Stromal cell of bone marrow (primary cell): ENCODE results near the gene CDK14.
A peak's percentile ranks its signal among the peaks of the same experiment; 100 is the strongest.
"Not testable (repeated sequence)": the region's sequence is repeated elsewhere in the genome, so short reads cannot be mapped to it uniquely, and the experiment has no call there.

Source experiments
- DNase-seq: peaks from one replicate; pipeline ENCODE4 v3.0.0-alpha.2; 2012; ENCODE audit warnings: low read depth

The CDK14 gene

GRCh38 chr7:90756366-90756765, 160.2 kb downstream of the CDK14 start:
- DNase-seq: no peak

- not testable (repeated sequence) for DNase-seq
Measured at GRCh38 chr7:90757565-90757950, 161.4 kb downstream of the CDK14 start.

GRCh38 chr7:90758933-90759562, 162.9 kb downstream of the CDK14 start:
- DNase-seq: no peak

- DNase-seq: no peak
Measured at GRCh38 chr7:90759710-90760109, 163.6 kb downstream of the CDK14 start.

DNA sequence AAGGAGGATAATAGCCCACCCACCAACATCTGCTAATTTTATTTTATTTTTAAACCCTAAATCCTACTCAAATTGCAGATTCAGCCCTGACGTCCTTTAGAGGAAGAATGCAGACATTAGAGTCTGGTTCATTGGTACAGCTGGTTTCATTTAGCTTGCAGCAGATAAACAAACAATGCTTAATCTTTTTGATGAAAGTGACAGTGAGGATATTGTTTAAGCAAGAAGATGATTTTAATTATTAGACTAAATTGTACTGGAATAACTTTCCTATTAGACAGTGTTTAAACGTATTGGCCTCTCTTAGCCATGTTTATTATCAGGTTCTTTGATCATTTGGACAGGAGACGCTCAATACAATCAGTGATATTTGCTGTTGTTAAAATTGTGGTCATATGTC, 164.8 kb downstream of the CDK14 start:
- no peak for DNase-seq

DNA sequence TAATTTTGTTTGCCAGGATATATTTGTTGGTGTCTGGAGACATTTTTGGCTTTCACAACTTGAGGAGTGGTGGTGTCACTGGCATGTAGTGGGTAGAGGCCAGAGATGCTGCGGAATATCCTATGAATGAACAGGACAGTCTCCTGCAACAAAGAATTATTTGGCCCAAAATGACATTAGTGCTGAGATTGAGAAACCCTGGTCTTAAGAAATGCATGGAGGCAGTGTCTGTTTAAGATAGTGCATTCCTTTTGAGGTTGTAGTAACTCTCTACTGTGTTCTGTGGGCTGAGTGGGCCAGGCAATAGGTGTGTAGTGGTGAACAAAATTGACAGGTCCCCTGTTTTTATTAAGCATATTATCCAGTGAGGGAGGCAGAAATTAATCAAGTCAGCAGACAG, 165.5 kb downstream of the CDK14 start:
- DNase-seq: no peak

- no peak for DNase-seq
Measured at GRCh38 chr7:90763108-90763507, 167.0 kb downstream of the CDK14 start.

GRCh38 chr7:90764848-90765570, 168.9 kb downstream of the CDK14 start:
- no peak for DNase-seq

- DNase-seq: peak; percentile 23
Measured at GRCh38 chr7:90766814-90767564, 170.9 kb downstream of the CDK14 start.

- no peak for DNase-seq
Measured at GRCh38 chr7:90768301-90768700, 172.2 kb downstream of the CDK14 start.

DNA sequence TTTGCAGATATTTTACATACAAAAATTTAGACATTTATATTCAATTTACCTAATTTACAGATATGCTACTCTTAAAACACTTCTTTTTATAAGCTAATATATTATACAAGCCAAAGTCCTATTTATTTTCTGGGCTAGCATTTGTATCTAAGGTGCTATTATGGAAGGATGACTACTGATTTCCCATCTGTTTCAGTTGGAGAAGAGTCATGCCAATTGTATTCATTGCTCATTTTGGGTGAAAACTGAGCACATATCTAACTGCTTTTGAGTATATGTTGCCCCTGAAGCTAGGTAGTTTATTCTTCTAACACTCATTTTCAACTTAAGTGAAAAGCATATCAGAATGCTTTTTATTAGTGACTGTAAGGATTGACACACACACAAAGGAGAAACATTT, 172.9 kb downstream of the CDK14 start:
- DNase-seq: no peak

- DNase-seq: not testable (repeated sequence)
Measured at GRCh38 chr7:90769566-90769965, 173.4 kb downstream of the CDK14 start.

DNA sequence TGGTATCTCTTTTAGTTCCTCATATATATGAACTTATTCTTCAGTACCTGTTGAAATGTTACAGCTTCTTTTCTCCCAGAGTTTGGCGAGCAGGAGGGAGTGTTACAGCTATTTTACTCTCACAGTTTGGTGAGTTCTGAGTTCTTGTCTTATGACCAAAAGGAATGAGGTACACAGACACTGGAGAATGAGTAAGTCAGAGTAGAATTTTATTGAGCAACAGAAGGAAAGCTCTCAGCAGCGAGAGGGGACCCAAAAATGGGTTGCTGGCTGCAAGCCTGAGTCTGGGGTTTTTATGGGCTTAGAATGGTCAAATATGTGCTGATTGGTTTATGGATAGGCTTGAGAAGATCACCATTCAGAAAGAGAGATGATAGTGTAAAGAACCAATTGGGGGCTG, 175.2 kb downstream of the CDK14 start:
- peak; percentile 20 for DNase-seq

DNA sequence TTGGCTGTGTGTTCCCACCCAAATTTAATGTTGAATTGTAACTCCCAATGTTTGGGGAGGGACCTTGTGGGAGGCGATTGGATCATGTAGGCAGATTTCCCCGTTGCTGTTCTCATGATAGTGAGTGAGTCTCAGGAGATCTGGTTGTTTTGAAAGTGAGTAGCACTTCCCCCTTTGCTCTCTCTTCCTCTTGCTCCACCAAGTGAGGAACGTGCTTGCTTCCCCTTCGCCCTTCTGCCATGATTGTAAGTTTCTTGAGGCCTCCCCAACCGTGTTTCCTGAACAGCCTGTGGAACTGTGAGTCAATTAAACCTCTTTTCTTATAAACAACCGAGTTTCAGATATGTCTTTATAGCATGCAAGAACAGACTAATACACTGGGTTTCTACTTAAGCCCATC, 176.3 kb downstream of the CDK14 start:
- DNase-seq: no peak

DNA sequence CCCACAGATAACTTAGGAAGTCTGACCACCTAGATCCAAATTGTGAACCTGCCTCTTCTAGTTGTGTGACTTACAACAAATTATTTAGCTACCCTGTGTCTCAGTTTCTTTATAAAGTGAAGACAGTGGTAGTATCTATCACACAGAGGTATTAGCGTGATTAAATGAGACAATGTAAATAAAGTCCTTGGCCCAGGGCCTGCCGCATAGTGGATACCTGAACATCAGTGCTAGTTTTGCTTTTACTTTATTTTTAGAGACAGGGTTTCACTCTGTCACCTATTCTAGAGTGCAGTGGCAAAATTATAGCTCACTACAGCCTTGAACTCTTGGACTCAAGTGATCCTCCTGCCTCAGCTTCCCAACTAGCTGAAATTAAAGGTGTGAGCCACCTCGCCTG, 177.1 kb downstream of the CDK14 start:
- no peak for DNase-seq

- peak; percentile 19 for DNase-seq
Measured at GRCh38 chr7:90774706-90775105, 178.6 kb downstream of the CDK14 start.

GRCh38 chr7:90775383-90775965, 179.4 kb downstream of the CDK14 start:
- DNase-seq: no peak

- DNase-seq: no peak
Measured at GRCh38 chr7:90777041-90777440, 180.9 kb downstream of the CDK14 start.

- DNase-seq: no peak
Measured at GRCh38 chr7:90777465-90777864, 181.3 kb downstream of the CDK14 start.

- no peak for DNase-seq
Measured at GRCh38 chr7:90777886-90778285, 181.8 kb downstream of the CDK14 start.

GRCh38 chr7:90788052-90788451, 191.9 kb downstream of the CDK14 start:
- peak; percentile 36 for DNase-seq

GRCh38 chr7:90789736-90790306, 193.7 kb downstream of the CDK14 start:
- DNase-seq: no peak
